ENCODE data around the gene TNNI3K. TPM values are rescaled to one million over a fixed set of nuclear protein-coding genes. Genes with fewer than 3 reads are reported as not detected.

Gene TNNI3K
- total RNA-seq, 1 experiment from 2014 or later: not detected

DNA sequence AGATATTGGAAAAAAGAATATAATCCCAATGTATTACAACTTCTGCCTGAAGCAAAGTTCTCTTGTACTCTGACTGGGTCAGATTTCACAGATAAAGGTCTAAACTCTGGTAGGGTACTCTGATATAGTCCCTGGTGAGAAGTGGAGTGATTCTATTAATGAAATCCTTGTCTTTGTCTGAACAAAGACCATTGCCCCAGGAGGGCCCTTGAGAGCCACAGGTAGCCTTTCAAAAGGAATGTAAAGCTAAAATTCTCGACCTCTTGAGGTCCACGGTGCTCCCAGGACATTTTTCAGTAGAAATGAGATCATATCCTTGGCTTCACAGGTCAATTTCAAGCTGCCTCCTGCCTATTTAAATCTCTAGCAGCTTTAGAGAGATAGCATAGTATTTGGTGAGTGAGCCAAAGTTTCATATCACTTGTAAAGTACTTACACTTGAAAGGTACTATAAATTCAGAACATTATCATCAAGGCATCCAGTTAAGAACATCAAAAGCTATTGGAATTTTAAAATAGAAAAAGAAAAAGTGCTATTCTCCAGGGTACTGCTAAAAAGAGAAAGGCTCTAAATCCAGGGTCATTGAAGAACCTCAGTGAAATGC, 10.1 kb downstream of the TNNI3K start:
- Mint-ChIP-seq H3K4me3 (peak overlapping the region in 1 of 2 experiments; percentile 32; a peak in 1 of 5 replicates), H3K4me1 (peaks cover 23 to 24% of the 10 kb centered on the region in 2 experiments), H3K36me3 (ENCODE audit: insufficient read depth in 1 of 3, low read depth in 3 of 3) (peaks cover 5 to 15% (median 7%) of the 10 kb centered on the region in 3 experiments), H3K27me3 (ENCODE audit: low read depth) (peaks cover 75% of the 10 kb centered on the region), H3K9me3 (peaks cover 14 to 15% of the 10 kb centered on the region in 2 experiments), H3K27ac (no peak overlapping the region)
- Histone ChIP-seq H4K20me1 (ENCODE audit: control insufficient read depth, insufficient read depth, insufficient read length) (no peaks in the 10 kb centered on the region), H2BK15ac (ENCODE audit: low read depth, low read length) (no peak overlapping the region), H2BK5ac (ENCODE audit: insufficient read length, low read length) (no peak overlapping the region), H2AK5ac (ENCODE audit: insufficient read length, low read length) (no peak overlapping the region), H4K91ac (ENCODE audit: insufficient read length, low read depth, low read length) (no peak overlapping the region), H3K79me1 (ENCODE audit: insufficient read depth, low read depth, low read length, poor library complexity, severe bottlenecking) (no peaks in the 10 kb centered on the region), H2BK12ac (ENCODE audit: insufficient read length, low read depth, low read length) (no peak overlapping the region), H2BK120ac (ENCODE audit: low read depth, low read length, poor library complexity, severe bottlenecking) (no peak overlapping the region), H3K23ac (ENCODE audit: insufficient read length, low read depth, low read length) (no peak overlapping the region), H3K4me2 (ENCODE audit: insufficient read depth, insufficient read length, low read length) (no peak overlapping the region), H3T11ph (ENCODE audit: low read length) (no peak overlapping the region), H3K4me1 (ENCODE audit: insufficient read depth, low read length) (no peaks in the 10 kb centered on the region), H3K14ac (ENCODE audit: insufficient read depth, low read length) (no peak overlapping the region), H3K27ac (ENCODE audit: insufficient read length, low read depth, low read length) (no peak overlapping the region), H3K23me2 (ENCODE audit: insufficient read length, low read depth, low read length, poor library complexity, severe bottlenecking) (no peaks in the 10 kb centered on the region), H3K56ac (ENCODE audit: insufficient read length, low read depth, low read length) (no peak overlapping the region), H3K9me3 (ENCODE audit: control insufficient read depth, low read depth, low read length) (no peaks in the 10 kb centered on the region), H3K79me2 (ENCODE audit: insufficient read depth, low read length) (no peaks in the 10 kb centered on the region), H4K5ac (ENCODE audit: insufficient read length, low read depth, low read length) (no peak overlapping the region), H3K27me3 (ENCODE audit: insufficient read depth, low read length) (no peaks in the 10 kb centered on the region; the same call in 1 of the 2 replicates), H2BK20ac (ENCODE audit: low read depth, low read length, poor library complexity, severe bottlenecking) (no peak overlapping the region), H4K8ac (replicated peaks; ENCODE audit: insufficient read length, low read depth, low read length) (no peak overlapping the region), H3K9ac (ENCODE audit: extremely low read depth, insufficient read length, low read length) (no peak overlapping the region), H2AFZ (ENCODE audit: low read length) (no peak overlapping the region), H3K4ac (ENCODE audit: low read depth, low read length) (no peak overlapping the region), H3K18ac (ENCODE audit: insufficient read length, low read depth, low read length) (no peak overlapping the region)
- DNase-seq: peak; percentile 65
- WGBS (ENCODE audit: extremely low coverage, insufficient read length, low lambda C conversion rate): no CpG with 5 or more reads among the region's 2 CpGs
- TF ChIP-seq, protein P1, sequence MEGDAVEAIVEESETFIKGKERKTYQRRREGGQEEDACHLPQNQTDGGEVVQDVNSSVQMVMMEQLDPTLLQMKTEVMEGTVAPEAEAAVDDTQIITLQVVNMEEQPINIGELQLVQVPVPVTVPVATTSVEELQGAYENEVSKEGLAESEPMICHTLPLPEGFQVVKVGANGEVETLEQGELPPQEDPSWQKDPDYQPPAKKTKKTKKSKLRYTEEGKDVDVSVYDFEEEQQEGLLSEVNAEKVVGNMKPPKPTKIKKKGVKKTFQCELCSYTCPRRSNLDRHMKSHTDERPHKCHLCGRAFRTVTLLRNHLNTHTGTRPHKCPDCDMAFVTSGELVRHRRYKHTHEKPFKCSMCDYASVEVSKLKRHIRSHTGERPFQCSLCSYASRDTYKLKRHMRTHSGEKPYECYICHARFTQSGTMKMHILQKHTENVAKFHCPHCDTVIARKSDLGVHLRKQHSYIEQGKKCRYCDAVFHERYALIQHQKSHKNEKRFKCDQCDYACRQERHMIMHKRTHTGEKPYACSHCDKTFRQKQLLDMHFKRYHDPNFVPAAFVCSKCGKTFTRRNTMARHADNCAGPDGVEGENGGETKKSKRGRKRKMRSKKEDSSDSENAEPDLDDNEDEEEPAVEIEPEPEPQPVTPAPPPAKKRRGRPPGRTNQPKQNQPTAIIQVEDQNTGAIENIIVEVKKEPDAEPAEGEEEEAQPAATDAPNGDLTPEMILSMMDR (conservative IDR thresholded peaks at IDR 0.05): no peak
